Naive thymus-derived CD8-positive, alpha-beta T cell (primary cell): ENCODE data around the gene REEP2. TPM values are rescaled to one million over a fixed set of nuclear protein-coding genes. Genes with fewer than 3 reads are reported as not detected.
A peak's percentile ranks its signal among the peaks of the same experiment; 100 is the strongest.
"Not testable (repeated sequence)": the region's sequence is repeated elsewhere in the genome, so short reads cannot be mapped to it uniquely, and the experiment has no call there.

ENCODE experiments used
- ATAC-seq, 2 donors: fragments of 150-1000 bp; cut with Tn5 transposase in 1 of 2; sonication (Bioruptor Pico), chemical (Tn5 transposase) in 1 of 2; 1 replicate in 1 of 2; 2 replicates in 1 of 2; pipeline ENCODE4 v1.10.0; 2021; ENCODE audit warnings: mild to moderate bottlenecking in 2 of 2, moderate library complexity in 2 of 2
- POLR2A ChIA-PET: fragments of 350-600 bp; sonication (Branson Sonifier 250); formaldehyde crosslinking; loops from one replicate; lab custom pipeline; 2021; ENCODE audit warnings: antibody characterized with exemption; lab: Charles Lee
- DNase-seq, 10 donors: peaks; one replicate each; pipeline versions ENCODE4 v3.0.0 to v3.0.0-alpha.2; 2020 to 2022
- H3K27ac Mint-ChIP-seq, 10 donors: one replicate each; pipeline ENCODE4 v1.8.0; 2020 to 2022; ENCODE audit warnings: mild to moderate bottlenecking in 10 of 10, mixed read lengths in 10 of 10, moderate library complexity in 4 of 10, inconsistent platforms in 1 of 10
- H3K27me3 Mint-ChIP-seq, 5 donors: one replicate each; pipeline ENCODE4 v1.8.0; 2021 to 2022; ENCODE audit warnings: mixed read lengths in 5 of 5
- H3K36me3 Mint-ChIP-seq, 3 donors: one replicate each; pipeline ENCODE4 v1.8.0; 2020 to 2022; ENCODE audit warnings: mixed read lengths in 3 of 3, mild to moderate bottlenecking in 2 of 3, inconsistent platforms in 1 of 3
- H3K4me1 Mint-ChIP-seq, 4 donors: one replicate each; pipeline ENCODE4 v1.8.0; 2021 to 2022; ENCODE audit warnings: mixed read lengths in 4 of 4
- H3K4me3 Mint-ChIP-seq, 10 donors: one replicate each; pipeline ENCODE4 v1.8.0; 2020 to 2022; ENCODE audit warnings: mild to moderate bottlenecking in 10 of 10, mixed read lengths in 10 of 10, moderate library complexity in 6 of 10, inconsistent platforms in 1 of 10
- H3K9me3 Mint-ChIP-seq, 9 donors: one replicate each; pipeline ENCODE4 v1.8.0; 2020 to 2022; ENCODE audit warnings: mixed read lengths in 9 of 9, mild to moderate bottlenecking in 3 of 9, inconsistent platforms in 1 of 9, moderate library complexity in 1 of 9
- polyA plus RNA-seq, 3 donors: library from polyadenylated mRNA; unstranded; fragments of 300-500 nt; fragmentation: Illumina TruSeq; gene quantifications; one replicate each; pipeline ENCODE4 v1.2.3, GENCODE V29; 2021
- total RNA-seq, 8 experiments: library from RNA in 2 of 8; stranded (reverse) in 2 of 8; gene quantifications; one replicate each; pipeline ENCODE4 v1.2.3 and lab custom pipeline; 2021 to 2026

Gene REEP2, protein sequence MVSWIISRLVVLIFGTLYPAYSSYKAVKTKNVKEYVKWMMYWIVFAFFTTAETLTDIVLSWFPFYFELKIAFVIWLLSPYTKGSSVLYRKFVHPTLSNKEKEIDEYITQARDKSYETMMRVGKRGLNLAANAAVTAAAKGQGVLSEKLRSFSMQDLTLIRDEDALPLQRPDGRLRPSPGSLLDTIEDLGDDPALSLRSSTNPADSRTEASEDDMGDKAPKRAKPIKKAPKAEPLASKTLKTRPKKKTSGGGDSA
- total RNA-seq, result under 1 TPM; 0.44 to 0.75 TPM
- under 1 TPM in 2 of 3 donors, not detected in 1; 0.28 to 0.39 TPM for polyA plus RNA-seq
- total RNA-seq (lab: John Stamatoyannopoulos, UW), result 0 to 2.4 (median 0.81) reads per million in 6 experiments

DNA sequence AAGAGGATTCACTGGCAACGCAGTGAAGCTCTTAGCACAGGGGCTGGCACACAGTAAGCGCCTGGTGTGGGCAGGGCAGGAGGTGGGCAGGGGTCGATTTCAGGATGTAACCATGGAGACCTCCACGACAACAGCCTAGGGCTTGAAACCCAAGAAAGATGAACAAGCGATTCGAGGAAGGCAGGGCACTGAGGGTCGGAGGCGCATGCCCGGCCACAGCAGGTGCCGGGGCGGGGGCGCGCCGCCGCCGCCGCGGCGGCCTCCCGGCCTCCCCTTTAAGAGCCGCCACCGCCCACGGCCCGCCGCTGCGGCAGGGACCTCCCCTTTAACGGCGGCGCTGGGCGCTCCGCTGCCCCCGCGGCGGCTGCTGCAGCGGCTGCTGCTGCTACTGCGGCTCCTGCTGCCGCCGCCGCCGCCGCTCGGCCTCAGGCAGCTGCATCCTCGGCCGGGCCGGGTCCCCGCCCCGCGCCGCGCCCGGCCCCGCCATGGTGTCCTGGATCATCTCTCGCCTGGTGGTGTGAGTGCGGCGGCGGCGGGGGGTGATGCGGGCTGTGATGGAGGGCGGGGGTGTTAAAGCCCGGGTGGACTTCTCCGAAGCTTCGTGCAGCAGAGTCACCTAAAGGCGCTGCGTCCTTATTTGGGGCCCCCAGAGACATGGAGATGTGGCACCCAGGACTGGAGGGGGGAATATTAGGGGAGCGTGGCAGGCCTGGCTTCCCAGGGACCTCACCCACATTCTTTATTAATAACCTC, at the start of gene REEP2:
Gene REEP2, plus strand, starts transcription at position 334 of the 753 bp plus-strand sequence. Its CDS starts 152 bp downstream, at position 486.
- Mint-ChIP-seq H3K9me3 (no peaks in the 10 kb centered on the region), H3K27ac (peak within 1 kb of the TSS; percentile 29 to 89 (median 58)), H3K27me3 (no peaks in the 10 kb centered on the region), H3K36me3 (peaks cover 0 to 27% (median 11%) of the 10 kb centered on the region in 3 donors), H3K4me3 (peak within 1 kb of the TSS; percentile 78 to 89 (median 87)), H3K4me1 (peaks cover 10 to 22% (median 17%) of the 10 kb centered on the region in 4 donors)
- POLR2A ChIA-PET, result no interaction called here
- ATAC-seq (peak; percentile 88 to 90), DNase-seq (peak; percentile 30 to 73 (median 50))

DNA sequence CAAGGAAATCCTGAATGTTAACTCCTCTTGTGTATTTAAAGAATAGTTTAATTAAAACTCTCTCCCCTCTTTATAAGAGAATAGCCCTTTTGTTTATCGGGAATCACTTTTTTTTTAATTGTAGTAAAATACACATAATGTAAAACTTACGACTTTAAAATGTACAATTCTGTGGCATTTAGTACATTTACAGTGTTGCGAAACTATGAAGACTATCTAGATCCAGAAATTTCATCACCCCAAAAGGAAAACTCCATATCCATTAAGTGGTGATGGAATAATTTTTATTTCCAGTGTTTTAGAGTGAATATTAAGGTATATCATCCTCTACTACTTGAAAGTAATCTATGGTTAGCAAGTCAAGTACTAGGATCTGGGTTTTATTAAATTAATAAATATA, 49.5 kb upstream of the REEP2 start:
- DNase-seq, result no peak
- Mint-ChIP-seq H3K27me3 (no peaks in the 10 kb centered on the region), H3K4me1 (peaks cover 0 to 9% (median 0%) of the 10 kb centered on the region in 4 donors), H3K9me3 (no peaks in the 10 kb centered on the region), H3K27ac (no peak overlapping the region), H3K36me3 (peaks cover 12 to 85% (median 14%) of the 10 kb centered on the region in 3 donors), H3K4me3 (no peak overlapping the region)
- POLR2A ChIA-PET, result no interaction called here
- no peak for ATAC-seq

DNA sequence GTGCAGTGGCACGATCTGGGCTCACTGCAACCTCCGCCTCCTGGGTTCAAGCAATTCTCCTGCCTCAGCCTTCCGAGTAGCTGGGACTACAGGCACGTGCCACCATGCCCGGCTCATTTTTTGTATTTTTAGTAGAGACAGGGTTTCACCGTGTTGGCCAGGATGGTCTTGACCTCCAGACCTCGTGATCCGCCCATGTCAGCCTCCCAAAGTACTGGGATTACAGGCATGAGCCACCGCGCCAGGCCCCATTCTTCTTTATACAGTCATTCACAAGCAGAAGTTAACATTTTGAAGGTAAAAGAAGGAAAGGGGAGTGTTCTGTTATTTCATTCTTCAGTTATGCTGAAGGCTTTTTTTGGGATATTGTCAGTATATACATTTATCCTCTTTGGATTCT, 48.9 kb upstream of the REEP2 start:
- H3K27me3 Mint-ChIP-seq, DNase-seq, POLR2A ChIA-PET, H3K4me3 Mint-ChIP-seq, H3K9me3 Mint-ChIP-seq, ATAC-seq: not testable (repeated sequence)
- Mint-ChIP-seq H3K4me1 (peaks cover 0 to 10% (median 0%) of the 10 kb centered on the region in 4 donors), H3K27ac (peak overlapping the region in 3 of 10 donors; percentile 13 to 29 (median 29)), H3K36me3 (peaks cover 14 to 86% (median 16%) of the 10 kb centered on the region in 3 donors)

DNA sequence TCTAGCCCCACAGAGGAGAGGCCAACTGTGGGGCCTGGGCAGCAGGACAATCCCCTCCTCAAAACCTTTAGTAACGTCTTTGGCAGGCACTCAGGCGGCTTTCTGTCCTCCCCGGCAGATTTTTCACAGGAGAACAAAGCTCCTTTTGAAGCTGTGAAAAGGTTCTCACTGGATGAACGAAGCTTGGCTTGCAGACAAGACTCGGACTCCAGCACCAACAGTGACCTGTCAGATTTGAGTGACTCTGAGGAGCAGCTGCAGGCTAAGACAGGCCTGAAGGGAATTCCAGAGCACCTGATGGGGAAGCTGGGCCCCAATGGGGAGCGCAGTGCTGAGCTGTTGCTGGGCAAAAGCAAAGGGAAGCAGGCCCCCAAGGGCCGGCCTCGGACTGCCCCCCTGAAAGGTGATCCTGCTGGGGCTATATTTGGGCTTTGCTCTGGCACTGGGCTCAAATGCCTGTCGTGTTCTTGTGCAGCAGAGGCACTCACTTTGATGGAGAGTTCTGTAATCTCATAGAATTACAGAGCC, 46.9 kb upstream of the REEP2 start:
- Mint-ChIP-seq H3K27me3 (no peaks in the 10 kb centered on the region), H3K4me1 (peaks cover 0 to 10% (median 0%) of the 10 kb centered on the region in 4 donors), H3K9me3 (no peaks in the 10 kb centered on the region), H3K4me3 (no peak overlapping the region), H3K36me3 (peaks cover 13 to 83% (median 20%) of the 10 kb centered on the region in 3 donors), H3K27ac (no peak overlapping the region)
- POLR2A ChIA-PET, result no interaction called here
- no peak for ATAC-seq
- DNase-seq, result no peak

DNA sequence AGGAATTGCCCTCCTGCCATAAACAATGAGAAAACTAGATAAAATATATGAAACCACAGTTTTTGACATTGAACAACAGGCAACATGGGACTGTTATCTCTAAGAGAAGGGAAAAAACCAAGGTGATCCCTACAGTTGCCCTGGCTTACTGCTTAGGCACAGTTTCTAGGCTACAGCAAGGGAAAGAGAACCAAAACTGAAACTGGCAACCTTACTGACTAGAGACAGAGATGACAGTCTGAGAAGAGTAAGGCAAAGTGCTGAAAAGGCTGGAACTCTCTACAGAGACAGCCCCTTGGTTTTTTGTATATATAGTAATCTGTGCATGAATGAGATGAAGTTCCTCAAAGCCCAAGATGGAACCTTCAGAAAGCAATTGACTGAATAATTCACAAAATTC, 36.2 kb upstream of the REEP2 start:
- no peak for DNase-seq
- Mint-ChIP-seq H3K27me3 (no peaks in the 10 kb centered on the region), H3K4me3 (no peak overlapping the region)

DNA sequence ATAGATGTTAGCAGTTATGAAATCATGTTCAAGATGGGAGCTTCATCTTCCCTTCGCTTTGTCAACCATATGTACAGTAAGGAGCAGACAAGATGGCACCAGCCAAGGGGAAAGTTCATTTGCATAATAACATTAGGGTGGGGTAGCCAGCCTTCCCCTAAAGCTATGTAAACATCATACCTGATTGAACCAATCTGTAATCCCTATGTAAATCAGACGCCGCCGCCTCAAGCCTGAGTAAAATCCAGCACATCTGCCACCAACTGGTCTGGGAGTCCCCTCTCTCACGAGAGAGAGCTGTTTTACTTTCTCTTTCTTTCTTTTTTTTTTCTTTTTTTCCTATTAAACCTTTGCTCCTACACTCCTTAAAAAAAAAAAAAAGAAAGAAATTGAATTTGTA, 30.8 kb upstream of the REEP2 start:
- H3K27ac Mint-ChIP-seq, result peak overlapping the region in 5 of 10 donors; percentile 22 to 66 (median 43)
- peaks cover 0 to 72% (median 21%) of the 10 kb centered on the region in 3 donors for H3K36me3 Mint-ChIP-seq
- POLR2A ChIA-PET, result interaction anchor here (0.6 to 0.7 kb wide), 2 partner anchors 41 to 135 kb away, joined by 3 read pairs; partner anchors contain the start of gene ETF1
- H3K9me3 Mint-ChIP-seq, result no peaks in the 10 kb centered on the region
- no peak overlapping the region for H3K4me3 Mint-ChIP-seq
- peaks cover 0 to 5% (median under 1%) of the 10 kb centered on the region in 4 donors for H3K4me1 Mint-ChIP-seq
- DNase-seq (no peak), ATAC-seq (no peak)
- no peaks in the 10 kb centered on the region for H3K27me3 Mint-ChIP-seq

More for the DNA sequence above, 36.2 kb upstream of the REEP2 start:
- Mint-ChIP-seq H3K4me1 (peaks cover 0 to 5% (median under 1%) of the 10 kb centered on the region in 4 donors), H3K27ac (peak overlapping the region in 2 of 10 donors; percentile 38 to 51), H3K9me3 (no peaks in the 10 kb centered on the region), H3K36me3 (peaks cover 0 to 91% (median 30%) of the 10 kb centered on the region in 3 donors)
- no peak for ATAC-seq
- POLR2A ChIA-PET, result no interaction called here

DNA sequence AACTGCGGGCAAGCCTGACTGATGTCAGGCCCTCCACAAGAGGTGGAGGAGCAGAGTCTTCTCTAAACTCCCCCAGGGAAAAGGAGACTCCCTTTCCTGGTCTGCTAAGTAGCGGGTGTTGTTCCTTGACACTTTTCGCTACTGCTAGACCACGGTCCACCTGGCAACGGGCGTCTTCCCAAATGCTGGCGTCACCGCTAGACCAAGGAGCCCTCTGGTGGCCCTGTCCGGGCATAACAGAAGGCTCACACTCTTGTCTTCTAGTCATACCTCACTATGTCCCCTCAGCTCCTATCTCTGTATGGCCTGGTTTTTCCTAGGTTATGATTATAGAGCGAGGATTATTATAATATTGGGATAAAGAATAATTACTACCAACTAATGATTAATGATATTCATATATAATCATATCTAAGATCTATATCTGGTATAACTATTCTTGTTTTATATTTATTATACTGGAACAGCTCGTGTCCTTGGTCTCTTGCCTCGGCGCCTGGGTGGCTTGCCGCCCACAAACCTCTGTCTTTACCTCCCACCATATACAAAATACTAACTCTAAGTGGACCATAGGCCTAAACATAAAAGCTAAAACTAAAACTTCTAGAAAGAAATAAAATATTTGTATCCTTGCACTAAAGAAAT, 27.7 kb upstream of the REEP2 start:
- POLR2A ChIA-PET, result interaction anchor here (0.7 kb wide), 2 partner anchors 9 to 32 kb away, joined by 3 to 5 read pairs; no protein-coding TSS in a partner anchor
- H3K4me1 Mint-ChIP-seq, H3K27me3 Mint-ChIP-seq, H3K27ac Mint-ChIP-seq, ATAC-seq, H3K9me3 Mint-ChIP-seq, H3K4me3 Mint-ChIP-seq: not testable (repeated sequence)
- DNase-seq, result peak in 5 of 10 donors; percentile 2 to 22 (median 13)
- peaks cover 0 to 71% (median 12%) of the 10 kb centered on the region in 3 donors for H3K36me3 Mint-ChIP-seq

DNA sequence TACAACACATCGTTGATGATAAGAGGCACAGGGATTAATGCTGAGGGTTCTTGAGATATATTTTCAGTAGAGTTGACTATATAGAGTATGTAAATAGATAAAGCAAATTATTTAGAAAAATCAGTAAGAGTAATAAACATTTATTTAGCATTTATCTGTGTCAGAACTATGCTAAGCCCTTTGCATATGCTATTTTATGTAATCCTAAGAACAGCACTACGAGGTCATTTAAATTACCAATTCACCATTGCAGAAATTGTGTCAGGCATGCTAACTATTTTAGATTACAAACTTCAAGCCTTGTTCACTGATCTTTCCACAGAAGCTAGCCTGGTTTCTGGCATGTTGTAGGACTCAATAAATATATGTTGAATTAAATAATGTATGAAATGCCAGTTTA, 20.4 kb upstream of the REEP2 start:
- Mint-ChIP-seq H3K27me3 (no peaks in the 10 kb centered on the region), H3K27ac (no peak overlapping the region), H3K9me3 (no peaks in the 10 kb centered on the region), H3K4me1 (peaks cover 0 to 4% (median 0%) of the 10 kb centered on the region in 4 donors), H3K4me3 (no peak overlapping the region), H3K36me3 (peaks cover 5 to 96% (median 32%) of the 10 kb centered on the region in 3 donors)
- DNase-seq (no peak), ATAC-seq (no peak)
- POLR2A ChIA-PET, result no interaction called here

DNA sequence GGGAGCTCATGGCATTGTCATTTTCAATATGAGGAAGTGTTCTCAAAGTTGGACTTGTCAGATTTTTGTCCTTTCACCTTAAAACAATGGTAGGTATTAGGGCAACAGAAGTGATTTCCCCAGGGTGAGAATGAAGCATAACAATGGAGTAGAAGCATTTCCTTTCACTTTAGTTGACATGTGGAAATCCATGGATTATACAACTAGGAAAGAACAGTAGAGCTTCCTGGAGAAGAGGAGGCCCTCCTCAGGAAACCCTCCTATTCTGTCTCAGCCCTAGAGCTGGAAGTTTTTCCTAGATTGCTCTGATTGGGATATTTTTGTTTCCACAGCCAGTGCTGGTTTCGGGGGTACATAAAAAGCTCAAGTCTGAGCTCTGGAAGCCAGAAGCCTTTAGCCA, 13.8 kb upstream of the REEP2 start:
- Mint-ChIP-seq H3K4me3 (no peak overlapping the region), H3K27ac (peak overlapping the region in 1 of 10 donors; percentile 24), H3K36me3 (peaks cover 12 to 95% (median 53%) of the 10 kb centered on the region in 3 donors), H3K9me3 (no peaks in the 10 kb centered on the region), H3K4me1 (peaks cover 0 to 4% (median 0%) of the 10 kb centered on the region in 4 donors), H3K27me3 (no peaks in the 10 kb centered on the region)
- no peak for ATAC-seq
- DNase-seq, result no peak
- POLR2A ChIA-PET, result no interaction called here

DNA sequence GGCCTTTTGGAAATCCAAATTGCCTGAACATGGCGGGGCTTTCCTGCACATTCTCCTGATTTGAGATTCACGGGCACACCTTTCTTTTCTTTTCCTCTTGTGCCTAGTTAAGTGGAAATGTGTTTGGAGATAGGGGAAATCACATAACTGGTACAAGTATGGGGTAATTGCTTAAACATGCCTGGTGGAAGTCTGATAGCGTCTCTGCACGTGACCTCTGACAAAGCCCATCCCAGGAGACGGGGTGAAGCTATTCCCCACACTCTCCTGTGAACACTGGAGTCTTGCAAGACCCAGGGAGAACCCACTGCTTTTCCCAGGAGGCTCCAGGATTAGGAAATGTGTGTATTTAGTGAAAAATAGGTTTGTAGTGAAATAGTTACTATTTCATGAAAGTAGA, 2.9 kb upstream of the REEP2 start:
- H3K9me3 Mint-ChIP-seq, result no peaks in the 10 kb centered on the region
- H3K36me3 Mint-ChIP-seq, result peaks cover 0 to 57% (median 16%) of the 10 kb centered on the region in 3 donors
- peak overlapping the region in 2 of 10 donors; percentile 25 to 88 for H3K27ac Mint-ChIP-seq
- no peaks in the 10 kb centered on the region for H3K27me3 Mint-ChIP-seq
- H3K4me3 Mint-ChIP-seq, result no peak overlapping the region
- ATAC-seq (no peak), DNase-seq (no peak)
- POLR2A ChIA-PET, result no interaction called here
- peaks cover 10 to 22% (median 17%) of the 10 kb centered on the region in 4 donors for H3K4me1 Mint-ChIP-seq

DNA sequence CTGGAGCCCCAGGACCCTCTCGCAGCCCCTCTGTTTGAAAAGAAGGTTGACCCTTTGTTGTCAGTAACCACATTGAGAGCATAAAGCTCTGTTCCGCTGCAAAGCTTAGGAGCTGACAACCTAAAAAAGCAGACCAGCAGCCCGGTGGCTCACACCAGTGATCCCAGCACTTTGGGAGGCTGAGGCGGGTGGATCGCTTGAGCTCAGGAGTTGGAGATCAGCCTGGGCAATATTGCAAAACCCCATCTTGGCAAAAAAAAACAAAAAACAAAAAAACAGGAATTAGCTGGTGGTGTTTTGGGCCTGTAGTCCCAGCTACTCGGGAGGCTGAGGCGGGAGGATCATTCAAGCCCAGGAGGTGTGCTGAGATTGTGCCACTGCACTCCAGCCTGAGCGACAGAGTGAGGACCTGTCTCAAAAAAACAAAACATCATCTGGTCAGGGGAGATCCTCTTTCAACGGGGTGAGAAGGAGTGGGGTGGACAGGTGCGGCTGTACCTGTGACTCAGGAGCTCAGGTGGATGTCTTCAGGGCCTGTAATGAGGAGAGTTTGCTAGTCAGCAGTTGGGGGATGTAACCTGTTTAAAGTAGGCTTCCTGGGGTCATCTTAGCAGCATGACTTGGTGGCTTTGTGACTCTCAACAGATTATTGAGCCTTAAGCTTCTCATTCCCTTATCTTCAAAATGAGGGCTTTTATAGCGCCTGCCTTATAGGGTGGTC, 694 bp upstream of the REEP2 start:
- ATAC-seq (no peak), DNase-seq (no peak)
- H3K27ac Mint-ChIP-seq, result peak overlapping the region; percentile 29 to 89 (median 46)
- peak overlapping the region; percentile 73 to 89 (median 86) for H3K4me3 Mint-ChIP-seq
- no peaks in the 10 kb centered on the region for H3K9me3 Mint-ChIP-seq
- peaks cover 10 to 22% (median 17%) of the 10 kb centered on the region in 4 donors for H3K4me1 Mint-ChIP-seq
- H3K36me3 Mint-ChIP-seq, result peaks cover 0 to 35% (median 11%) of the 10 kb centered on the region in 3 donors
- POLR2A ChIA-PET, result no interaction called here
- no peaks in the 10 kb centered on the region for H3K27me3 Mint-ChIP-seq
